NCI-H748 (cell line): Measurements from ENCODE around the gene ERBB4.
A peak's percentile ranks its signal among the peaks of the same experiment; 100 is the strongest.

ENCODE experiments used
- DNase-seq: peaks from one replicate; lab custom pipeline; 2025; ENCODE audit not compliant: unreplicated experiment; lab: John Stamatoyannopoulos, UW

Gene ERBB4

GRCh38 chr2:211387734-211388133 lies 1150.9 kb downstream of the ERBB4 start:
- DNase-seq = no peak

- DNase-seq = no peak
Observed at GRCh38 chr2:211380041-211380440, 1158.6 kb downstream of the ERBB4 start.

GRCh38 chr2:211376410-211376809 lies 1162.2 kb downstream of the ERBB4 start:
- DNase-seq = no peak

- no peak for DNase-seq
Observed at GRCh38 chr2:211373203-211373602, 1165.4 kb downstream of the ERBB4 start.

- DNase-seq = no peak
Observed at GRCh38 chr2:211371465-211371864, 1167.1 kb downstream of the ERBB4 start.

GRCh38 chr2:211368467-211368866 lies 1170.1 kb downstream of the ERBB4 start:
- no peak for DNase-seq

- DNase-seq = no peak
Observed at GRCh38 chr2:211367711-211368110, 1170.9 kb downstream of the ERBB4 start.

- DNase-seq = peak; percentile 24
Observed at GRCh38 chr2:211367293-211367692, 1171.3 kb downstream of the ERBB4 start.

- no peak for DNase-seq
Observed at GRCh38 chr2:211364911-211365310, 1173.7 kb downstream of the ERBB4 start.

- no peak for DNase-seq
Observed at GRCh38 chr2:211361383-211361782, 1177.2 kb downstream of the ERBB4 start.

- no peak for DNase-seq
Observed at GRCh38 chr2:211359347-211359746, 1179.3 kb downstream of the ERBB4 start.

GRCh38 chr2:211358504-211358903 lies 1180.1 kb downstream of the ERBB4 start:
- no peak for DNase-seq

GRCh38 chr2:211354481-211354880 lies 1184.1 kb downstream of the ERBB4 start:
- no peak for DNase-seq

GRCh38 chr2:211351987-211352386 lies 1186.6 kb downstream of the ERBB4 start:
- DNase-seq = no peak

- DNase-seq = no peak
Observed at GRCh38 chr2:211349031-211349430, 1189.6 kb downstream of the ERBB4 start.

GRCh38 chr2:211347328-211347727 lies 1191.3 kb downstream of the ERBB4 start:
- DNase-seq = no peak

- no peak for DNase-seq
Observed at GRCh38 chr2:211344289-211344688, 1194.3 kb downstream of the ERBB4 start.

- no peak for DNase-seq
Observed at GRCh38 chr2:211333377-211333776, 1205.2 kb downstream of the ERBB4 start.

- DNase-seq = no peak
Observed at GRCh38 chr2:211331736-211332135, 1206.9 kb downstream of the ERBB4 start.

- DNase-seq = no peak
Observed at GRCh38 chr2:211329882-211330281, 1208.7 kb downstream of the ERBB4 start.

- no peak for DNase-seq
Observed at GRCh38 chr2:211329421-211329820, 1209.2 kb downstream of the ERBB4 start.

- no peak for DNase-seq
Observed at GRCh38 chr2:211328126-211328525, 1210.5 kb downstream of the ERBB4 start.
